OCI-M1 (cell line): Measurements from ENCODE around the gene ZDHHC1.

Experiments
- DNase-seq: peaks from one replicate; lab custom pipeline; 2025; lab: John Stamatoyannopoulos, UW

The ZDHHC1 gene

GRCh38 chr16:67409631-67410030 is 6.6 kb downstream of the ZDHHC1 start:
- no peak for DNase-seq

GRCh38 chr16:67407788-67408452 is 8.4 kb downstream of the ZDHHC1 start:
- no peak for DNase-seq

- DNase-seq = no peak
Measured at GRCh38 chr16:67407176-67407787, 9.0 kb downstream of the ZDHHC1 start.

GRCh38 chr16:67406111-67406971 is 9.9 kb downstream of the ZDHHC1 start:
- DNase-seq = no peak

- no peak for DNase-seq
Measured at GRCh38 chr16:67405336-67405735, 10.9 kb downstream of the ZDHHC1 start.

GRCh38 chr16:67404740-67405226 is 11.5 kb downstream of the ZDHHC1 start:
- DNase-seq = no peak

GRCh38 chr16:67403976-67404555 is 12.2 kb downstream of the ZDHHC1 start:
- DNase-seq = no peak

- DNase-seq = no peak
Measured at GRCh38 chr16:67400901-67401300, 15.4 kb downstream of the ZDHHC1 start.

- DNase-seq = no peak
Measured at GRCh38 chr16:67399749-67400704, 16.2 kb downstream of the ZDHHC1 start.

- peak; percentile 26 for DNase-seq
Measured at GRCh38 chr16:67399218-67399733, 17.0 kb downstream of the ZDHHC1 start.

- DNase-seq = no peak
Measured at GRCh38 chr16:67398546-67399217, 17.6 kb downstream of the ZDHHC1 start.

- DNase-seq = no peak
Measured at GRCh38 chr16:67397812-67398545, 18.3 kb downstream of the ZDHHC1 start.

GRCh38 chr16:67397036-67397801 is 19.1 kb downstream of the ZDHHC1 start:
- DNase-seq = no peak

GRCh38 chr16:67396159-67397035 is 19.9 kb downstream of the ZDHHC1 start:
- DNase-seq = peak; percentile 47

GRCh38 chr16:67395458-67396158 is 20.7 kb downstream of the ZDHHC1 start:
- no peak for DNase-seq

- no peak for DNase-seq
Measured at GRCh38 chr16:67395105-67395457, 21.2 kb downstream of the ZDHHC1 start.
